GM12878 (cell line): ENCODE data around the gene ARAP1. TPM values are rescaled to one million over a fixed set of nuclear protein-coding genes. Genes with fewer than 3 reads are reported as not detected.

Experiments
- BMI1 ChIP-seq: fragments of 450-650 bp; IDR thresholded peaks from 2 replicates; pipeline ENCODE4 v1.6.1; 2016; ENCODE audit warnings: mild to moderate bottlenecking, moderate library complexity, borderline replicate concordance
- BRCA1 ChIP-seq: IDR thresholded peaks from 2 replicates; pipeline ENCODE4 v1.6.1; 2011; ENCODE audit warnings: low read depth, low read length, improper control_type of control experiment
- CREM ChIP-seq: IDR thresholded peaks from 2 replicates; pipeline ENCODE4 v1.6.1; 2014; ENCODE audit warnings: antibody characterized with exemption, low read depth
- E2F8 ChIP-seq: fragments of 450-650 bp; IDR thresholded peaks from 2 replicates; pipeline ENCODE4 v1.6.1; 2018; ENCODE audit warnings: mild to moderate bottlenecking, low read depth, moderate library complexity; ENCODE audit not compliant: partially characterized antibody
- EP300 ChIP-seq, 2 experiments: fragments of 150-350 bp in 1 of 2; IDR thresholded peaks; 2 replicates each; pipeline ENCODE4 v1.6.1; 2011 to 2012; ENCODE audit warnings: low read depth in 2 of 2, low read length in 2 of 2, borderline replicate concordance in 1 of 2, improper control_type of control experiment in 1 of 2, inconsistent platforms in 1 of 2; ENCODE audit not compliant: control insufficient read depth in 1 of 2
- GATAD2B ChIP-seq: fragments of 450-650 bp; conservative IDR thresholded peaks from 2 replicates; pipeline ENCODE4 v1.6.1; 2017; ENCODE audit warnings: low read depth, mild to moderate bottlenecking, moderate library complexity
- IKZF2 ChIP-seq, 2 experiments: fragments of 450-650 bp; IDR thresholded peaks; 2 replicates each; pipeline ENCODE4 v1.6.1; 2017; ENCODE audit warnings: mild to moderate bottlenecking in 2 of 2, moderate library complexity in 2 of 2
- IRF4 ChIP-seq: IDR thresholded peaks from 2 replicates; pipeline ENCODE4 v1.6.1; 2011; ENCODE audit warnings: low read depth, low read length
- MEF2B ChIP-seq: fragments of 450-650 bp; IDR thresholded peaks from 2 replicates; pipeline ENCODE4 v1.6.1; 2018; ENCODE audit warnings: mild to moderate bottlenecking, moderate library complexity; ENCODE audit not compliant: partially characterized antibody, poor library complexity, severe bottlenecking
- PML ChIP-seq: IDR thresholded peaks from 2 replicates; pipeline ENCODE4 v1.6.1; 2012; ENCODE audit warnings: low read length, inconsistent platforms
- POLR2AphosphoS2 ChIP-seq: IDR thresholded peaks from 2 replicates; pipeline ENCODE4 v1.6.1; 2011; ENCODE audit warnings: low read depth, mild to moderate bottlenecking, low read length, improper control_type of control experiment, moderate library complexity
- RFX5 ChIP-seq: IDR thresholded peaks from 2 replicates; pipeline ENCODE4 v1.6.1; 2011; ENCODE audit warnings: low read depth, low read length, improper control_type of control experiment
- SREBF2 ChIP-seq: IDR thresholded peaks from 2 replicates; pipeline ENCODE4 v1.6.1; 2012; ENCODE audit warnings: mild to moderate bottlenecking, low read length
- SRF ChIP-seq, 2 experiments: IDR thresholded peaks; 2 replicates each; pipeline ENCODE4 v1.6.1; 2011; ENCODE audit warnings: low read depth in 2 of 2, low read length in 2 of 2, mild to moderate bottlenecking in 1 of 2, moderate library complexity in 1 of 2
- STAT1 ChIP-seq: fragments of 450-650 bp; conservative IDR thresholded peaks from 2 replicates; pipeline ENCODE4 v1.6.1; 2014; ENCODE audit warnings: antibody characterized with exemption, mild to moderate bottlenecking
- STAT3 ChIP-seq: IDR thresholded peaks from 2 replicates; pipeline ENCODE4 v1.6.1; 2011; ENCODE audit warnings: low read depth, low read length, improper control_type of control experiment
- SUPT20H ChIP-seq: IDR thresholded peaks from 2 replicates; pipeline ENCODE4 v1.6.1; 2011; ENCODE audit warnings: low read depth, mild to moderate bottlenecking, low read length, moderate library complexity, borderline replicate concordance; ENCODE audit not compliant: control insufficient read depth
- YBX1 ChIP-seq: fragments of 450-650 bp; IDR thresholded peaks from 2 replicates; pipeline ENCODE4 v1.6.1; 2016; ENCODE audit warnings: antibody characterized with exemption
- polyA plus RNA-seq, 11 experiments: library from polyadenylated mRNA; depleted of rRNA in 4 of 11; unstranded in 6 of 11; stranded (reverse) in 5 of 11; fragments of >200 nt; fragmentation: Nextera tagmentation in 4 of 11; fragmentation: Illumina TruSeq in 1 of 11; extraction: Ambion mirVana in 4 of 11; extraction: Trizol in 1 of 11; gene quantifications; 1 replicate in 1 of 11; 2 replicates in 10 of 11; pipeline versions ENCODE4 v1.2.1 to v1.2.3, GENCODE V29; 2011 to 2016; ENCODE audit warnings: inconsistent platforms in 2 of 11, missing spikeins in 2 of 11, low read depth in 1 of 11
- total RNA-seq, 4 experiments: library from RNA; depleted of rRNA in 3 of 4; stranded (reverse); fragments of >200 nt in 3 of 4; fragmentation: Illumina TruSeq in 1 of 4; extraction: Trizol in 1 of 4; gene quantifications; 2 replicates each; pipeline versions ENCODE4 v1.2.1 to v1.2.3, GENCODE V29; 2013 to 2021
- TF ChIP-seq, protein P1 (sequence below): fragments of 450-650 bp; IDR thresholded peaks from 2 replicates; pipeline ENCODE4 v1.6.1; 2016; ENCODE audit warnings: mild to moderate bottlenecking, moderate library complexity, borderline replicate concordance
- TF ChIP-seq, protein P2 (sequence below): fragments of 450-650 bp; conservative IDR thresholded peaks from 2 replicates; pipeline ENCODE4 v1.6.1; 2017; ENCODE audit warnings: mild to moderate bottlenecking, moderate library complexity

The ARAP1 gene
- total and polyA plus RNA-seq, 10 of the 15 experiments (the other 5 are each of a cell fraction or from before 2014, with no cell fraction given) = 0.55 to 102 (median 51.0) TPM

DNA sequence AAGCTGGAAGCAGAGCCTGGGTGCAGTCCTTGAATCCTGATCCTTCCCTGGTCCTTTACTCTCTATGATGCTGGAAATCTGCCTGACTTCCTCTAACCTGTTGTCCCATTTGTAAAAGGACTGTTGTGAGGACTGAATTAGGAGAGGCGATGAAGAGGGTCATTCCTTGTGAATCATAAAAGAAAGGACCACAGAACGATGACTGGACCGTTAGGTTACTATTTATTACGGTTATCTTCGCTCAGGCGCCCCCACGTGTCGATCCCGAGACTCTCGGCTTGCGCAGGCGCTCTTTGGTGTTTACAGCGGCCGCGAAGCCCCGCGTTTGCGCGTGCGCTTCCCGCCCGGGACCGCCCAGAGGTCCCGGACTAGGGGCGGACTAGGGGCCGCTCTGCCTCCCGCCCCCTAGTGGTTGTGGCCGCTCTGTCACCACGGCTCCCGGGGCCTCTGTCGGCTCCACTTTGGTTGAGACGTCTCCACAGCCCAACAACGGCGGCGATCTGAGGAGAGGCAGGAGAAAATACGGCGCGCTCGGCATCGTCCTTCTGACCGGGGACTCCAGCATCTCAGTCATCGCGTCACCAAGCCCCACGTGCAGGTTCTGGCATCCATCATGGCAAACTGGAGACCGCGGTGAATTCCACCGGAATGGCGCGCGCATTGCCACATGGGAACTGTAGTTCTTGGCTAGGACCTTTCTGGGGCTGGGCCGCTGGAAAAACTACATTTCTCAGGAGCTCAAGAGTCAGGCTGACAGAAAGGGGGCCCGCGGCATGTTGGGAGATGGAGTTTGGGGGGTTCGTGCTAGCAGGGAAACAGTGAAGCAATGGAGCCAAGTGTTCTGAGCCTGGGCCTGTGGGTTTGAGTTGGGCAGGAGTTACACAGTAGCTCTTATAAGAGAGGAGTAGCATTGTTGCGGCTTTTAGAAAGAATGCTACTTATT lies 41.5 kb upstream of the ARAP1 start, which contains the start of gene STARD10 (continued):
- TF ChIP-seq YBX1 (no peak), SRF (IDR thresholded peaks at IDR 0.05; ENCODE audit: low read depth in 2 of 2, low read length in 2 of 2) (0 out of 4 replicates have a peak, but pooled peaks of 1 of the 2 experiments have one; percentile 34), IKZF2 (IDR thresholded peaks at IDR 0.05) (peak; percentile 77 to 80; a peak in 3 of 4 replicates), BRCA1 (no peak), MEF2B (no peak), STAT3 (no peak), GATAD2B (peak; percentile 84), IRF4 (no peak), BMI1 (no peak), STAT1 (peak; percentile 84; the same call in 1 of the 2 replicates), SREBF2 (peak; percentile 21; the same call in 1 of the 2 replicates), EP300 (IDR thresholded peaks at IDR 0.05; ENCODE audit: borderline replicate concordance in 1 of 2, control insufficient read depth in 1 of 2, low read depth in 2 of 2, low read length in 2 of 2) (no peak), CREM (peak; percentile 90), POLR2AphosphoS2 (peak; percentile 53; the same call in 1 of the 2 replicates), PML (peak; percentile 47; the same call in 1 of the 2 replicates), E2F8 (no peak), SUPT20H (no peak), RFX5 (no peak)
- TF ChIP-seq, protein P1, sequence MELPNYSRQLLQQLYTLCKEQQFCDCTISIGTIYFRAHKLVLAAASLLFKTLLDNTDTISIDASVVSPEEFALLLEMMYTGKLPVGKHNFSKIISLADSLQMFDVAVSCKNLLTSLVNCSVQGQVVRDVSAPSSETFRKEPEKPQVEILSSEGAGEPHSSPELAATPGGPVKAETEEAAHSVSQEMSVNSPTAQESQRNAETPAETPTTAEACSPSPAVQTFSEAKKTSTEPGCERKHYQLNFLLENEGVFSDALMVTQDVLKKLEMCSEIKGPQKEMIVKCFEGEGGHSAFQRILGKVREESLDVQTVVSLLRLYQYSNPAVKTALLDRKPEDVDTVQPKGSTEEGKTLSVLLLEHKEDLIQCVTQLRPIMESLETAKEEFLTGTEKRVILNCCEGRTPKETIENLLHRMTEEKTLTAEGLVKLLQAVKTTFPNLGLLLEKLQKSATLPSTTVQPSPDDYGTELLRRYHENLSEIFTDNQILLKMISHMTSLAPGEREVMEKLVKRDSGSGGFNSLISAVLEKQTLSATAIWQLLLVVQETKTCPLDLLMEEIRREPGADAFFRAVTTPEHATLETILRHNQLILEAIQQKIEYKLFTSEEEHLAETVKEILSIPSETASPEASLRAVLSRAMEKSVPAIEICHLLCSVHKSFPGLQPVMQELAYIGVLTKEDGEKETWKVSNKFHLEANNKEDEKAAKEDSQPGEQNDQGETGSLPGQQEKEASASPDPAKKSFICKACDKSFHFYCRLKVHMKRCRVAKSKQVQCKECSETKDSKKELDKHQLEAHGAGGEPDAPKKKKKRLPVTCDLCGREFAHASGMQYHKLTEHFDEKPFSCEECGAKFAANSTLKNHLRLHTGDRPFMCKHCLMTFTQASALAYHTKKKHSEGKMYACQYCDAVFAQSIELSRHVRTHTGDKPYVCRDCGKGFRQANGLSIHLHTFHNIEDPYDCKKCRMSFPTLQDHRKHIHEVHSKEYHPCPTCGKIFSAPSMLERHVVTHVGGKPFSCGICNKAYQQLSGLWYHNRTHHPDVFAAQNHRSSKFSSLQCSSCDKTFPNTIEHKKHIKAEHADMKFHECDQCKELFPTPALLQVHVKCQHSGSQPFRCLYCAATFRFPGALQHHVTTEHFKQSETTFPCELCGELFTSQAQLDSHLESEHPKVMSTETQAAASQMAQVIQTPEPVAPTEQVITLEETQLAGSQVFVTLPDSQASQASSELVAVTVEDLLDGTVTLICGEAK = peak; percentile 78; the same call in 1 of the 2 replicates
- TF ChIP-seq, protein P2, sequence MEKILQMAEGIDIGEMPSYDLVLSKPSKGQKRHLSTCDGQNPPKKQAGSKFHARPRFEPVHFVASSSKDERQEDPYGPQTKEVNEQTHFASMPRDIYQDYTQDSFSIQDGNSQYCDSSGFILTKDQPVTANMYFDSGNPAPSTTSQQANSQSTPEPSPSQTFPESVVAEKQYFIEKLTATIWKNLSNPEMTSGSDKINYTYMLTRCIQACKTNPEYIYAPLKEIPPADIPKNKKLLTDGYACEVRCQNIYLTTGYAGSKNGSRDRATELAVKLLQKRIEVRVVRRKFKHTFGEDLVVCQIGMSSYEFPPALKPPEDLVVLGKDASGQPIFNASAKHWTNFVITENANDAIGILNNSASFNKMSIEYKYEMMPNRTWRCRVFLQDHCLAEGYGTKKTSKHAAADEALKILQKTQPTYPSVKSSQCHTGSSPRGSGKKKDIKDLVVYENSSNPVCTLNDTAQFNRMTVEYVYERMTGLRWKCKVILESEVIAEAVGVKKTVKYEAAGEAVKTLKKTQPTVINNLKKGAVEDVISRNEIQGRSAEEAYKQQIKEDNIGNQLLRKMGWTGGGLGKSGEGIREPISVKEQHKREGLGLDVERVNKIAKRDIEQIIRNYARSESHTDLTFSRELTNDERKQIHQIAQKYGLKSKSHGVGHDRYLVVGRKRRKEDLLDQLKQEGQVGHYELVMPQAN = no peak; the same call in 1 of the 2 replicates
